HCT116 (cell line): ENCODE measurements around the gene C1orf21. TPM values are rescaled to one million over a fixed set of nuclear protein-coding genes. Genes with fewer than 3 reads are reported as not detected.

Source experiments
- ATAC-seq: fragments of 200-7000 bp; cut with Tn5 transposase; 2 replicates; pipeline ENCODE4 v1.9.1; 2020; ENCODE audit warnings: mild to moderate bottlenecking, moderate library complexity
- BruUV-seq: library from RNA; stranded (reverse); fragments of 400-500 nt; replicated peaks from 2 replicates; lab custom pipeline; 2021; lab: Mats Ljungman, UMichigan
- CTCF ChIA-PET: fragments of 300-600 bp; sonication (Branson Sonifier 250); formaldehyde crosslinking; loops from one replicate; lab custom pipeline; 2021; ENCODE audit warnings: antibody characterized with exemption; lab: Charles Lee
- POLR2A ChIA-PET: fragments of 300-600, 350-600 bp; sonication (Branson Sonifier 250); formaldehyde crosslinking; loops from one replicate; lab custom pipeline; 2021; ENCODE audit warnings: antibody characterized with exemption; lab: Charles Lee
- RAD21 ChIA-PET, 2 experiments: fragments of 300-600 bp; sonication (Branson Sonifier 250); formaldehyde crosslinking; loops; one replicate each; lab custom pipeline; 2023; ENCODE audit warnings: low total read pairs in 2 of 2; ENCODE audit not compliant: uncharacterized antibody in 2 of 2, unreplicated experiment in 2 of 2, low non-redundant PET in 1 of 2; lab: Charles Lee
- DNase-seq: peaks from one replicate; pipeline ENCODE4 v3.0.0-alpha.2; 2010; ENCODE audit warnings: low read depth, low spot score
- H2AFZ ChIP-seq: fragments of 200-600 bp; shearing (Covaris generic), sonication (generic); 2 replicates; pipeline ENCODE4 v1.6.1; 2017; ENCODE audit warnings: low read depth, mixed run types, mixed read lengths, antibody characterized with exemption, low read length; ENCODE audit not compliant: poor library complexity, severe bottlenecking
- H3K27ac ChIP-seq: 2 replicates; pipeline ENCODE4 v1.5.1; 2012; ENCODE audit warnings: low read depth, low read length
- H3K27me3 ChIP-seq: fragments of 200-600 bp; sonication (generic); 2 replicates; pipeline ENCODE4 v1.6.1; 2016; ENCODE audit warnings: mixed run types, low read length, mixed read lengths; ENCODE audit not compliant: insufficient read depth
- H3K36me3 ChIP-seq, 2 experiments: fragments of 200-500 bp in 1 of 2; fragments of 200-600 bp in 1 of 2; sonication (Bioruptor generic) in 1 of 2; sonication (generic) in 1 of 2; 2 replicates each; pipeline versions ENCODE4 v1.5.1 to v1.6.1; 2014 to 2016; ENCODE audit warnings: low read length in 2 of 2, inconsistent platforms in 1 of 2, mixed read lengths in 1 of 2, mixed run types in 1 of 2; ENCODE audit not compliant: insufficient read depth in 2 of 2, control insufficient read depth in 1 of 2
- H3K4me1 ChIP-seq, 2 experiments: fragments of 200-600 bp in 1 of 2; sonication (generic) in 1 of 2; 2 replicates each; pipeline versions ENCODE4 v1.5.1 to v1.6.1; 2012 to 2017; ENCODE audit warnings: low read length in 2 of 2, inconsistent platforms in 1 of 2, mild to moderate bottlenecking in 1 of 2, mixed read lengths in 1 of 2, mixed run types in 1 of 2, moderate library complexity in 1 of 2; ENCODE audit not compliant: insufficient read depth in 2 of 2, control insufficient read depth in 1 of 2
- H3K4me2 ChIP-seq: fragments of 200-600 bp; sonication (generic); 2 replicates; pipeline ENCODE4 v1.6.1; 2017; ENCODE audit warnings: mixed run types, low read length, mixed read lengths
- H3K4me3 ChIP-seq, 2 experiments: fragments of 200-600 bp in 1 of 2; sonication (generic) in 1 of 2; replicated peaks in 1 of 2; 2 replicates each; pipeline ENCODE4 v1.5.1; 2011 to 2016; ENCODE audit warnings: low read length in 2 of 2, control low read depth in 1 of 2, low read depth in 1 of 2, mild to moderate bottlenecking in 1 of 2, mixed read lengths in 1 of 2, mixed run types in 1 of 2
- H3K79me2 ChIP-seq: fragments of 200-600 bp; sonication (generic); 2 replicates; pipeline ENCODE4 v1.6.1; 2017; ENCODE audit warnings: mild to moderate bottlenecking, mixed run types, low read length, moderate library complexity, mixed read lengths; ENCODE audit not compliant: insufficient read depth
- H3K9ac ChIP-seq: fragments of 200-600 bp; sonication (generic); 2 replicates; pipeline ENCODE4 v1.6.1; 2016; ENCODE audit warnings: low read length, mixed read lengths
- H3K9me2 ChIP-seq: fragments of 200-600 bp; sonication (generic), shearing (Covaris generic); 2 replicates; pipeline ENCODE4 v1.6.1; 2017; ENCODE audit warnings: mixed run types, mild to moderate bottlenecking, moderate library complexity; ENCODE audit not compliant: insufficient read depth
- H3K9me3 ChIP-seq, 2 experiments: fragments of 200-500 bp in 1 of 2; fragments of 200-600 bp in 1 of 2; sonication (Bioruptor generic) in 1 of 2; sonication (generic) in 1 of 2; 2 replicates each; pipeline ENCODE4 v1.6.1; 2014 to 2017; ENCODE audit warnings: low read length in 2 of 2, mixed read lengths in 2 of 2, inconsistent platforms in 1 of 2, low read depth in 1 of 2, mild to moderate bottlenecking in 1 of 2, mixed run types in 1 of 2, moderate library complexity in 1 of 2; ENCODE audit not compliant: control insufficient read depth in 1 of 2, insufficient read depth in 1 of 2
- H4K20me1 ChIP-seq: fragments of 200-600 bp; sonication (generic), shearing (Covaris generic); 2 replicates; pipeline ENCODE4 v1.6.1; 2017; ENCODE audit warnings: mixed run types, mild to moderate bottlenecking, moderate library complexity; ENCODE audit not compliant: insufficient read depth
- CBX3 ChIP-seq: IDR thresholded peaks from 2 replicates; pipeline ENCODE4 v1.6.1; 2012; ENCODE audit warnings: low read depth
- EZH2 ChIP-seq: fragments of 200-600 bp; sonication (generic); IDR thresholded peaks from 2 replicates; pipeline ENCODE4 v1.6.1; 2017; ENCODE audit warnings: antibody characterized with exemption, mixed run types
- FOSL1 ChIP-seq: IDR thresholded peaks from 2 replicates; pipeline ENCODE4 v1.6.1; 2012; ENCODE audit warnings: low read depth
- POLR2A ChIP-seq: IDR thresholded peaks from 2 replicates; pipeline ENCODE4 v1.7.0; 2011; ENCODE audit warnings: borderline replicate concordance; ENCODE audit not compliant: insufficient read depth, insufficient read length; ENCODE audit errors: extremely low read depth
- POLR2AphosphoS5 ChIP-seq: IDR thresholded peaks from 2 replicates; pipeline ENCODE4 v1.6.1; 2011; ENCODE audit warnings: mild to moderate bottlenecking, low read depth, low read length, moderate library complexity
- SIN3A ChIP-seq: IDR thresholded peaks from 2 replicates; pipeline ENCODE4 v1.6.1; 2012; ENCODE audit warnings: low read depth
- SRF ChIP-seq: IDR thresholded peaks from 2 replicates; pipeline ENCODE4 v1.6.1; 2012; ENCODE audit warnings: low read depth
- intact Hi-C: fragments of 100-400 bp; cut with micrococcal nuclease; formaldehyde crosslinking; loops from 2 replicates; pipeline ENCODE4 v1.10.0; 2022
- total RNA-seq: library from RNA; stranded (reverse); gene quantifications from one replicate; pipeline ENCODE4 v1.2.1, GENCODE V29; 2021; ENCODE audit not compliant: unreplicated experiment
- TF ChIP-seq, protein P1 (sequence below): IDR thresholded peaks from 2 replicates; pipeline ENCODE4 v1.6.1; 2011; ENCODE audit warnings: mild to moderate bottlenecking, low read length, moderate library complexity; ENCODE audit not compliant: insufficient replicate concordance; ENCODE audit errors: extremely low read depth
- TF ChIP-seq, protein P2 (sequence below): IDR thresholded peaks from 2 replicates; pipeline ENCODE4 v1.6.1; 2012
- TF ChIP-seq, protein P3 (sequence below), 3 experiments: fragments of 200-600 bp in 1 of 3; sonication (generic) in 1 of 3; IDR thresholded peaks in 2 of 3; conservative IDR thresholded peaks in 1 of 3; 2 replicates each; pipeline ENCODE4 v1.5.1; 2012 to 2017; ENCODE audit warnings: low read depth in 2 of 3, low read length in 2 of 3, antibody characterized with exemption in 1 of 3, borderline replicate concordance in 1 of 3, control low read depth in 1 of 3, mild to moderate bottlenecking in 1 of 3, mixed read lengths in 1 of 3, mixed run types in 1 of 3, moderate library complexity in 1 of 3; ENCODE audit not compliant: insufficient read depth in 1 of 3

Gene C1orf21
- total RNA-seq, 1 experiment from 2014 or later: 8.9 TPM

DNA sequence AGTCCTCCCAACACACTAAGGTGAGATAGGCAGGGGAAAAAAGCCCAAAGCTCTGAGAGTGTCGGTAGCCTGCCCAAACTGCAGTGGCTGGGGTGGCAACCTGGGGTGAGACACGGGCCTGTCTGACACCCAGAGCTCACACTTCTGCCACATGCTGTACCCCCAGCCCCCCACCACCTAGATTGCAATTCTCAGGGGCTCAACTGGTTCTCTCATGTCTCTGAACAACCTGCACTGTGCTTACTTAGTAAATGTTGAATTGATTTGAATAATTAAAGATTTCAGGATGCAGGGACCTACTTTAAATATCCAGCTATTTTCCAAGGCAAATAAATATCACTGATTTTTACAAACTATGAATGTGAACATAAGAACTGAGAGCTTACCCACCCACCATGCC is 252.4 kb downstream of the C1orf21 start:
- CTCF ChIA-PET: no interaction called here
- RAD21 ChIA-PET: no interaction called here
- H3K9me3 ChIP-seq: no peaks in the 10 kb centered on the region
- H3K36me3 ChIP-seq: no peaks in the 10 kb centered on the region
- no peaks in the 10 kb centered on the region for H3K79me2 ChIP-seq
- no peak overlapping the region for H3K4me3 ChIP-seq
- H3K27me3 ChIP-seq: no peaks in the 10 kb centered on the region
- no peaks in the 10 kb centered on the region for H3K9me2 ChIP-seq
- no peaks in the 10 kb centered on the region for H3K4me1 ChIP-seq
- no peak overlapping the region for H3K9ac ChIP-seq
- no peak for ATAC-seq
- no peak overlapping the region for H3K27ac ChIP-seq
- H4K20me1 ChIP-seq: no peaks in the 10 kb centered on the region
- POLR2A ChIA-PET: no interaction called here
- DNase-seq: no peak
- no peak overlapping the region for H2AFZ ChIP-seq
- no TSS peak for BruUV-seq
- no peak overlapping the region for H3K4me2 ChIP-seq
- intact Hi-C loops: no loop called here
- TF ChIP-seq, protein P1, sequence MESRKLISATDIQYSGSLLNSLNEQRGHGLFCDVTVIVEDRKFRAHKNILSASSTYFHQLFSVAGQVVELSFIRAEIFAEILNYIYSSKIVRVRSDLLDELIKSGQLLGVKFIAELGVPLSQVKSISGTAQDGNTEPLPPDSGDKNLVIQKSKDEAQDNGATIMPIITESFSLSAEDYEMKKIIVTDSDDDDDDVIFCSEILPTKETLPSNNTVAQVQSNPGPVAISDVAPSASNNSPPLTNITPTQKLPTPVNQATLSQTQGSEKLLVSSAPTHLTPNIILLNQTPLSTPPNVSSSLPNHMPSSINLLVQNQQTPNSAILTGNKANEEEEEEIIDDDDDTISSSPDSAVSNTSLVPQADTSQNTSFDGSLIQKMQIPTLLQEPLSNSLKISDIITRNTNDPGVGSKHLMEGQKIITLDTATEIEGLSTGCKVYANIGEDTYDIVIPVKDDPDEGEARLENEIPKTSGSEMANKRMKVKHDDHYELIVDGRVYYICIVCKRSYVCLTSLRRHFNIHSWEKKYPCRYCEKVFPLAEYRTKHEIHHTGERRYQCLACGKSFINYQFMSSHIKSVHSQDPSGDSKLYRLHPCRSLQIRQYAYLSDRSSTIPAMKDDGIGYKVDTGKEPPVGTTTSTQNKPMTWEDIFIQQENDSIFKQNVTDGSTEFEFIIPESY: no peak
- TF ChIP-seq POLR2A (no peak), CBX3 (no peak), FOSL1 (no peak), EZH2 (no peak), SRF (no peak), SIN3A (no peak), POLR2AphosphoS5 (no peak)
- TF ChIP-seq, protein P2, sequence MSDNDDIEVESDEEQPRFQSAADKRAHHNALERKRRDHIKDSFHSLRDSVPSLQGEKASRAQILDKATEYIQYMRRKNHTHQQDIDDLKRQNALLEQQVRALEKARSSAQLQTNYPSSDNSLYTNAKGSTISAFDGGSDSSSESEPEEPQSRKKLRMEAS: no peak
- TF ChIP-seq, protein P3, sequence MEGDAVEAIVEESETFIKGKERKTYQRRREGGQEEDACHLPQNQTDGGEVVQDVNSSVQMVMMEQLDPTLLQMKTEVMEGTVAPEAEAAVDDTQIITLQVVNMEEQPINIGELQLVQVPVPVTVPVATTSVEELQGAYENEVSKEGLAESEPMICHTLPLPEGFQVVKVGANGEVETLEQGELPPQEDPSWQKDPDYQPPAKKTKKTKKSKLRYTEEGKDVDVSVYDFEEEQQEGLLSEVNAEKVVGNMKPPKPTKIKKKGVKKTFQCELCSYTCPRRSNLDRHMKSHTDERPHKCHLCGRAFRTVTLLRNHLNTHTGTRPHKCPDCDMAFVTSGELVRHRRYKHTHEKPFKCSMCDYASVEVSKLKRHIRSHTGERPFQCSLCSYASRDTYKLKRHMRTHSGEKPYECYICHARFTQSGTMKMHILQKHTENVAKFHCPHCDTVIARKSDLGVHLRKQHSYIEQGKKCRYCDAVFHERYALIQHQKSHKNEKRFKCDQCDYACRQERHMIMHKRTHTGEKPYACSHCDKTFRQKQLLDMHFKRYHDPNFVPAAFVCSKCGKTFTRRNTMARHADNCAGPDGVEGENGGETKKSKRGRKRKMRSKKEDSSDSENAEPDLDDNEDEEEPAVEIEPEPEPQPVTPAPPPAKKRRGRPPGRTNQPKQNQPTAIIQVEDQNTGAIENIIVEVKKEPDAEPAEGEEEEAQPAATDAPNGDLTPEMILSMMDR (IDR thresholded peaks at IDR 0.05 in 2 of 3, conservative IDR thresholded peaks at IDR 0.05 in 1 of 3; ENCODE audit: borderline replicate concordance in 1 of 3, insufficient read depth in 1 of 3, low read depth in 2 of 3, low read length in 2 of 3): no peak
